Astrocyte (in vitro differentiated cells and primary cell): Measurements from ENCODE around the gene HEATR5A. TPM values are rescaled to one million over a fixed set of nuclear protein-coding genes. Genes with fewer than 3 reads are reported as not detected.

ENCODE experiments used
- DNase-seq: peaks from one replicate; pipeline ENCODE4 v3.0.0-alpha.2; 2010; ENCODE audit warnings: low read depth
- FAIRE-seq: peaks from 2 replicates; lab custom pipeline; 2011; peaks lifted over from hg19 to GRCh38; lab: Jason Lieb, UNC
- H2AFZ ChIP-seq: 2 replicates; pipeline ENCODE4 v1.6.0; 2012; ENCODE audit warnings: low read depth, low read length, inconsistent platforms
- H3K27ac ChIP-seq: 2 replicates; pipeline ENCODE4 v1.5.1; 2011; ENCODE audit warnings: low read depth, low read length, inconsistent platforms
- H3K27me3 ChIP-seq: 2 replicates; pipeline ENCODE4 v1.6.0; 2011; ENCODE audit warnings: low read length, inconsistent platforms; ENCODE audit not compliant: insufficient read depth
- H3K36me3 ChIP-seq: 2 replicates; pipeline ENCODE4 v1.5.1; 2011; ENCODE audit warnings: low read length, inconsistent platforms; ENCODE audit not compliant: insufficient read depth
- H3K4me1 ChIP-seq: 2 replicates; pipeline ENCODE4 v1.5.1; 2011; ENCODE audit warnings: low read length, inconsistent platforms; ENCODE audit not compliant: insufficient read depth
- H3K4me2 ChIP-seq: 2 replicates; pipeline ENCODE4 v1.6.0; 2012; ENCODE audit warnings: low read length, inconsistent platforms
- H3K4me3 ChIP-seq: 2 replicates; pipeline ENCODE4 v1.5.1; 2011; ENCODE audit warnings: low read depth, mild to moderate bottlenecking, low read length, inconsistent platforms; ENCODE audit not compliant: insufficient read depth
- H3K79me2 ChIP-seq: 2 replicates; pipeline ENCODE4 v1.6.0; 2012; ENCODE audit warnings: mild to moderate bottlenecking, low read length, inconsistent platforms; ENCODE audit not compliant: insufficient read depth
- H3K9ac ChIP-seq: 2 replicates; pipeline ENCODE4 v1.6.0; 2012; ENCODE audit warnings: mild to moderate bottlenecking, low read length, inconsistent platforms
- H3K9me3 ChIP-seq: 2 replicates; pipeline ENCODE4 v1.5.1; 2012; ENCODE audit warnings: low read depth, mild to moderate bottlenecking, low read length, inconsistent platforms; ENCODE audit not compliant: insufficient read depth
- H4K20me1 ChIP-seq: 2 replicates; pipeline ENCODE4 v1.6.0; 2012; ENCODE audit warnings: low read length, inconsistent platforms; ENCODE audit not compliant: insufficient read depth
- H3K27ac Mint-ChIP-seq: one replicate; pipeline ENCODE4 v1.8.0; 2021; ENCODE audit warnings: mild to moderate bottlenecking, mixed read lengths; ENCODE audit not compliant: unreplicated experiment
- H3K27me3 Mint-ChIP-seq: one replicate; pipeline ENCODE4 v1.8.0; 2021; ENCODE audit warnings: low read depth, mixed read lengths; ENCODE audit not compliant: unreplicated experiment
- H3K36me3 Mint-ChIP-seq: one replicate; pipeline ENCODE4 v1.8.0; 2021; ENCODE audit warnings: low read depth, mixed read lengths; ENCODE audit not compliant: unreplicated experiment
- H3K4me1 Mint-ChIP-seq: one replicate; pipeline ENCODE4 v1.8.0; 2021; ENCODE audit warnings: low read depth, mixed read lengths; ENCODE audit not compliant: unreplicated experiment
- H3K4me3 Mint-ChIP-seq: one replicate; pipeline ENCODE4 v1.8.0; 2021; ENCODE audit warnings: mild to moderate bottlenecking, moderate library complexity, mixed read lengths; ENCODE audit not compliant: unreplicated experiment
- H3K9me3 Mint-ChIP-seq: one replicate; pipeline ENCODE4 v1.8.0; 2021; ENCODE audit warnings: mild to moderate bottlenecking, mixed read lengths; ENCODE audit not compliant: unreplicated experiment
- EZH2 ChIP-seq: IDR thresholded peaks from 2 replicates; pipeline ENCODE4 v1.6.1; 2012; ENCODE audit warnings: mild to moderate bottlenecking, low read length, inconsistent platforms; ENCODE audit not compliant: insufficient read depth
- total RNA-seq: library from RNA; stranded (reverse); gene quantifications from 2 replicates; pipeline ENCODE4 v1.2.1, GENCODE V29; 2021
- TF ChIP-seq, protein P1 (sequence below): IDR thresholded peaks from 2 replicates; pipeline ENCODE4 v1.5.1; 2011; ENCODE audit warnings: low read depth, mild to moderate bottlenecking, inconsistent platforms, low read length, moderate library complexity; ENCODE audit not compliant: insufficient read depth

Gene HEATR5A
- total RNA-seq, 1 donor from 2014 or later = 50.7 TPM

GRCh38 chr14:31253746-31254471 lies 166.4 kb downstream of the HEATR5A start:
- no peaks in the 10 kb centered on the region for H3K36me3 ChIP-seq
- TF ChIP-seq EZH2 = no peak
- TF ChIP-seq, protein P1, sequence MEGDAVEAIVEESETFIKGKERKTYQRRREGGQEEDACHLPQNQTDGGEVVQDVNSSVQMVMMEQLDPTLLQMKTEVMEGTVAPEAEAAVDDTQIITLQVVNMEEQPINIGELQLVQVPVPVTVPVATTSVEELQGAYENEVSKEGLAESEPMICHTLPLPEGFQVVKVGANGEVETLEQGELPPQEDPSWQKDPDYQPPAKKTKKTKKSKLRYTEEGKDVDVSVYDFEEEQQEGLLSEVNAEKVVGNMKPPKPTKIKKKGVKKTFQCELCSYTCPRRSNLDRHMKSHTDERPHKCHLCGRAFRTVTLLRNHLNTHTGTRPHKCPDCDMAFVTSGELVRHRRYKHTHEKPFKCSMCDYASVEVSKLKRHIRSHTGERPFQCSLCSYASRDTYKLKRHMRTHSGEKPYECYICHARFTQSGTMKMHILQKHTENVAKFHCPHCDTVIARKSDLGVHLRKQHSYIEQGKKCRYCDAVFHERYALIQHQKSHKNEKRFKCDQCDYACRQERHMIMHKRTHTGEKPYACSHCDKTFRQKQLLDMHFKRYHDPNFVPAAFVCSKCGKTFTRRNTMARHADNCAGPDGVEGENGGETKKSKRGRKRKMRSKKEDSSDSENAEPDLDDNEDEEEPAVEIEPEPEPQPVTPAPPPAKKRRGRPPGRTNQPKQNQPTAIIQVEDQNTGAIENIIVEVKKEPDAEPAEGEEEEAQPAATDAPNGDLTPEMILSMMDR = no peak
- no peaks in the 10 kb centered on the region for H3K36me3 Mint-ChIP-seq
- no peak overlapping the region for H3K4me3 Mint-ChIP-seq
- H3K9me3 Mint-ChIP-seq = no peaks in the 10 kb centered on the region
- no peak overlapping the region for H3K4me2 ChIP-seq
- H3K27me3 Mint-ChIP-seq = peaks cover 6% of the 10 kb centered on the region
- no peaks in the 10 kb centered on the region for H3K27me3 ChIP-seq
- no peaks in the 10 kb centered on the region for H3K4me1 Mint-ChIP-seq
- H3K4me3 ChIP-seq = no peak overlapping the region
- no peak overlapping the region for H3K9ac ChIP-seq
- H2AFZ ChIP-seq = no peak overlapping the region
- DNase-seq (no peak), FAIRE-seq (no peak)
- no peaks in the 10 kb centered on the region for H3K4me1 ChIP-seq
- no peaks in the 10 kb centered on the region for H3K79me2 ChIP-seq
- no peak overlapping the region for H3K27ac Mint-ChIP-seq
- H3K27ac ChIP-seq = no peak overlapping the region
- H3K9me3 ChIP-seq = no peaks in the 10 kb centered on the region
- H4K20me1 ChIP-seq = no peaks in the 10 kb centered on the region

- TF ChIP-seq, protein P1 = no peak
- no peak for TF ChIP-seq EZH2
- Histone ChIP-seq H3K79me2 (no peaks in the 10 kb centered on the region), H3K4me2 (no peak overlapping the region), H3K36me3 (no peaks in the 10 kb centered on the region), H2AFZ (no peak overlapping the region), H3K9me3 (no peaks in the 10 kb centered on the region), H3K27ac (no peak overlapping the region), H3K4me3 (no peak overlapping the region), H4K20me1 (no peaks in the 10 kb centered on the region), H3K4me1 (no peaks in the 10 kb centered on the region), H3K27me3 (no peaks in the 10 kb centered on the region), H3K9ac (no peak overlapping the region)
- Mint-ChIP-seq H3K4me3 (no peak overlapping the region), H3K36me3 (no peaks in the 10 kb centered on the region), H3K27me3 (peaks cover 9% of the 10 kb centered on the region), H3K27ac (no peak overlapping the region), H3K4me1 (no peaks in the 10 kb centered on the region), H3K9me3 (peaks cover 4% of the 10 kb centered on the region)
- DNase-seq = no peak
- FAIRE-seq = no peak
Measured at GRCh38 chr14:31252865-31253264, 167.5 kb downstream of the HEATR5A start.
